ENCODE data around the gene REM2. TPM values are rescaled to one million over a fixed set of nuclear protein-coding genes. Genes with fewer than 3 reads are reported as not detected.

The REM2 gene
- polyA plus RNA-seq, 1 of the 3 experiments (the other 2 are of a cell fraction), result 0.26 TPM

GRCh38 chr14:22901799-22902198 is 18.8 kb downstream of the REM2 start:
- DNase-seq, result no peak
- Histone ChIP-seq H2AFZ (ENCODE audit: low read depth) (no peak overlapping the region), H3K9ac (no peak overlapping the region), H3F3A (replicated peaks; ENCODE audit: insufficient read depth) (peaks cover 15% of the 10 kb centered on the region), H3K79me2 (ENCODE audit: insufficient read depth) (no peaks in the 10 kb centered on the region), H3K27ac (ENCODE audit: low read depth in 2 of 2, low read length in 1 of 2) (no peak overlapping the region), H3K9me3 (no peaks in the 10 kb centered on the region), H3K9me2 (no peaks in the 10 kb centered on the region), H3K36me3 (replicated peaks in 1 of 2; ENCODE audit: control insufficient read depth in 1 of 2, insufficient read depth in 2 of 2, low read length in 1 of 2) (peaks cover 37 to 59% of the 10 kb centered on the region in 2 experiments), H4K20me1 (ENCODE audit: insufficient read depth) (no peaks in the 10 kb centered on the region), H3K4me1 (ENCODE audit: control insufficient read depth in 1 of 2, insufficient read depth in 2 of 2, low read depth in 1 of 2, low read length in 1 of 2) (peaks cover 0 to 14% of the 10 kb centered on the region in 2 experiments; a peak in 3 of 4 replicates), H3K27me3 (ENCODE audit: insufficient read depth) (no peaks in the 10 kb centered on the region), H3K4me2 (no peak overlapping the region), H3K4me3 (ENCODE audit: low read depth in 2 of 2, low read length in 1 of 2) (no peak overlapping the region)
- 94% methylated on average over 7 of the region's 7 CpGs for WGBS (ENCODE audit: low lambda C conversion rate)
- ChIA-PET CTCF (interaction anchor here (0.6 to 6.0 kb wide), 9 partner anchors 11 to 345 kb away, joined by 3 to 96 read pairs (median 15); partner anchors contain the start of genes LRP10, OXA1L, RBM23 and REM2), POLR2A (interaction anchor here (0.9 kb wide), 1 partner anchor 18 kb away, joined by 3 read pairs; the partner anchor contains the start of gene RBM23)
- TF ChIP-seq TCF12 (IDR thresholded peaks at IDR 0.05) (no peak), RXRA (IDR thresholded peaks at IDR 0.05; ENCODE audit: borderline replicate concordance, low read depth) (no peak), NFIC (IDR thresholded peaks at IDR 0.05; ENCODE audit: borderline replicate concordance) (no peak), FOXJ3 (CRISPR knock-in tag; IDR thresholded peaks at IDR 0.05) (no peak), GATA2 (CRISPR knock-in tag; IDR thresholded peaks at IDR 0.05) (no peak), CTCF (IDR thresholded peaks at IDR 0.05) (no peak), REST (IDR thresholded peaks at IDR 0.05; ENCODE audit: low read depth, low read length) (no peak)

- H4K20me1 ChIP-seq (ENCODE audit: insufficient read depth), result no peaks in the 10 kb centered on the region
- H3F3A ChIP-seq (replicated peaks; ENCODE audit: insufficient read depth), result peaks cover 17% of the 10 kb centered on the region
- no peak overlapping the region for H3K4me2 ChIP-seq
- POLR2A ChIA-PET, result no interaction called here
- no peaks in the 10 kb centered on the region for H3K79me2 ChIP-seq (ENCODE audit: insufficient read depth)
- no peak overlapping the region for H3K27ac ChIP-seq (ENCODE audit: low read depth in 2 of 2, low read length in 1 of 2)
- H2AFZ ChIP-seq (ENCODE audit: low read depth), result no peak overlapping the region
- DNase-seq, result no peak
- H3K27me3 ChIP-seq (ENCODE audit: insufficient read depth), result no peaks in the 10 kb centered on the region
- 94% methylated on average over 2 of the region's 2 CpGs for WGBS (ENCODE audit: low lambda C conversion rate)
- no peaks in the 10 kb centered on the region for H3K9me2 ChIP-seq
- CTCF ChIA-PET, result interaction anchor here (1.0 to 6.0 kb wide), 4 partner anchors 17 to 347 kb away, joined by 3 to 96 read pairs (median 9); partner anchors contain the start of gene REM2
- H3K4me1 ChIP-seq (ENCODE audit: control insufficient read depth in 1 of 2, insufficient read depth in 2 of 2, low read depth in 1 of 2, low read length in 1 of 2), result peaks cover 0 to 3% of the 10 kb centered on the region in 2 experiments; a peak in 2 of 4 replicates
- H3K9ac ChIP-seq, result no peak overlapping the region
- H3K9me3 ChIP-seq, result no peaks in the 10 kb centered on the region
- no peak overlapping the region for H3K4me3 ChIP-seq (ENCODE audit: low read depth in 2 of 2, low read length in 1 of 2)
- H3K36me3 ChIP-seq (replicated peaks in 1 of 2; ENCODE audit: control insufficient read depth in 1 of 2, insufficient read depth in 2 of 2, low read length in 1 of 2), result peaks cover 51 to 68% of the 10 kb centered on the region in 2 experiments
- TF ChIP-seq FOXJ3 (CRISPR knock-in tag; IDR thresholded peaks at IDR 0.05) (no peak), MAX (IDR thresholded peaks at IDR 0.05; ENCODE audit: low read depth) (no peak), RCOR1 (IDR thresholded peaks at IDR 0.05; ENCODE audit: low read length) (no peak), MXI1 (IDR thresholded peaks at IDR 0.05; ENCODE audit: low read depth, low read length) (no peak), TEAD4 (IDR thresholded peaks at IDR 0.05; ENCODE audit: borderline replicate concordance, insufficient read depth) (no peak), EZH2phosphoT487 (IDR thresholded peaks at IDR 0.05; ENCODE audit: borderline replicate concordance, low read depth) (no peak), USF1 (IDR thresholded peaks at IDR 0.05; ENCODE audit: borderline replicate concordance, low read depth) (no peak), RAD21 (IDR thresholded peaks at IDR 0.05; ENCODE audit: low read length) (no peak), REST (IDR thresholded peaks at IDR 0.05; ENCODE audit: low read depth, low read length) (no peak), SMC3 (IDR thresholded peaks at IDR 0.05; ENCODE audit: low read depth, low read length) (no peak)
Observed at GRCh38 chr14:22903742-22904087, 20.7 kb downstream of the REM2 start.
